ENCODE data around the gene PHLPP2. TPM values are rescaled to one million over a fixed set of nuclear protein-coding genes. Genes with fewer than 3 reads are reported as not detected.

Gene PHLPP2
- total RNA-seq, 4 donors from 2014 or later, result 3.5 to 7.2 (median 5.9) TPM

DNA sequence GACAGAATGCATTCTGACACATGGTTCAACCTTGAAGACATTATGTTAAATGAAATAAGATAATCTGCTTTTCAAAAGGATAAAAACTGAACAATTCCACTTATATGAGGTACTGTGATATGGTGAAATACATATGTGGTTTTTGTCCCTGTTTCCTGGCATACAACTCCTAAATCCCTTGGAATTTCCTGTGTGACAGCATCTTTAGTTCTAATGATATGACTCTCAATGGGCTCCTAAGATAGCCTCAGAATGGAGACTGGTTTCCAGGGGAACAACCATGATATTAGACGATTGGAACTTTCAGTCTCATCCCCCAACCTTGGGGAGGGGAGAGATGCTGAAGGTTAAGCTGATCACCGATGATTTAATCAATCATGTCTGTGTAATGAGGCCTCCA lies 37.7 kb upstream of the PHLPP2 start:
- no peaks in the 10 kb centered on the region for H3K27me3 ChIP-seq
- no peaks in the 10 kb centered on the region for H3K4me1 ChIP-seq
- H3K36me3 ChIP-seq, result peaks cover 71% of the 10 kb centered on the region
- no peaks in the 10 kb centered on the region for H3K9me3 ChIP-seq
- TF ChIP-seq EP300 (IDR thresholded peaks at IDR 0.05) (no peak), POLR2A (IDR thresholded peaks at IDR 0.05) (no peak), POLR2AphosphoS5 (IDR thresholded peaks at IDR 0.05) (no peak)
- TF ChIP-seq, protein P1, sequence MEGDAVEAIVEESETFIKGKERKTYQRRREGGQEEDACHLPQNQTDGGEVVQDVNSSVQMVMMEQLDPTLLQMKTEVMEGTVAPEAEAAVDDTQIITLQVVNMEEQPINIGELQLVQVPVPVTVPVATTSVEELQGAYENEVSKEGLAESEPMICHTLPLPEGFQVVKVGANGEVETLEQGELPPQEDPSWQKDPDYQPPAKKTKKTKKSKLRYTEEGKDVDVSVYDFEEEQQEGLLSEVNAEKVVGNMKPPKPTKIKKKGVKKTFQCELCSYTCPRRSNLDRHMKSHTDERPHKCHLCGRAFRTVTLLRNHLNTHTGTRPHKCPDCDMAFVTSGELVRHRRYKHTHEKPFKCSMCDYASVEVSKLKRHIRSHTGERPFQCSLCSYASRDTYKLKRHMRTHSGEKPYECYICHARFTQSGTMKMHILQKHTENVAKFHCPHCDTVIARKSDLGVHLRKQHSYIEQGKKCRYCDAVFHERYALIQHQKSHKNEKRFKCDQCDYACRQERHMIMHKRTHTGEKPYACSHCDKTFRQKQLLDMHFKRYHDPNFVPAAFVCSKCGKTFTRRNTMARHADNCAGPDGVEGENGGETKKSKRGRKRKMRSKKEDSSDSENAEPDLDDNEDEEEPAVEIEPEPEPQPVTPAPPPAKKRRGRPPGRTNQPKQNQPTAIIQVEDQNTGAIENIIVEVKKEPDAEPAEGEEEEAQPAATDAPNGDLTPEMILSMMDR (IDR thresholded peaks at IDR 0.05), result no peak
- H3K27ac ChIP-seq, result no peak overlapping the region
- no peak overlapping the region for H3K4me3 ChIP-seq
- DNase-seq (ENCODE audit: low spot score in 2 of 2), result no peak
- 84% methylated on average over 2 of the region's 2 CpGs for WGBS

GRCh38 chr16:71761097-71761496 lies 36.6 kb upstream of the PHLPP2 start:
- H3K36me3 ChIP-seq, result peaks cover 81% of the 10 kb centered on the region
- DNase-seq (ENCODE audit: low spot score in 2 of 2), result no peak
- 97% methylated on average over 2 of the region's 2 CpGs for WGBS
- TF ChIP-seq EP300 (IDR thresholded peaks at IDR 0.05) (no peak), POLR2AphosphoS5 (IDR thresholded peaks at IDR 0.05) (no peak), POLR2A (IDR thresholded peaks at IDR 0.05) (no peak)
- TF ChIP-seq, protein P1 (IDR thresholded peaks at IDR 0.05), result no peak
- no peak overlapping the region for H3K27ac ChIP-seq
- no peaks in the 10 kb centered on the region for H3K9me3 ChIP-seq
- H3K4me1 ChIP-seq, result no peaks in the 10 kb centered on the region
- H3K27me3 ChIP-seq, result no peaks in the 10 kb centered on the region
- H3K4me3 ChIP-seq, result no peak overlapping the region

DNA sequence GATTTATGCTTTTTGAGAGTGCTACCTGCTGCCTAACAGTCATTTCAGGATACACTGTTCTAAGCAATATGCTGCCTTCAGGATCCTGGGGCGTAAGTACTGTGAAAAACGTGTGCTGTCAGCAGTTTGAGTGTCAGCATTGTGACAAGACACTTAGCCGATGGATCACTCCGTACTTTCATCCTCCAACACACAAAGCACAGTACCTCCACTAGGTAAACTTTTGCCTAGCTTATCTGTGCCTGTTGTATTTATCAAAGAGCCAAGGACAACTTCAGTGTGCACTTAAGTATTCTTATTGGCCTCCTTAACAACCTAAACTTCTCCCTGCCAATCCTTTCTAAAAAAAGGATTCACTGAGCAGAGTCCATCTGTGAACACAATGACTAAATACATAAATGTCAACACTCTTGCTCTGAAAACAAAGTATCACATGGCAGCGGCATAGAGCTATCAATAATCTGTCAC lies 33.8 kb upstream of the PHLPP2 start:
- 89% methylated on average over 5 of the region's 5 CpGs for WGBS
- no peak overlapping the region for H3K27ac ChIP-seq

GRCh38 chr16:71754652-71755051 lies 30.2 kb upstream of the PHLPP2 start:
- WGBS, result 74% methylated on average over 2 of the region's 2 CpGs
- H3K9me3 ChIP-seq, result no peaks in the 10 kb centered on the region
- no peaks in the 10 kb centered on the region for H3K4me1 ChIP-seq
- TF ChIP-seq POLR2A (IDR thresholded peaks at IDR 0.05) (no peak), EP300 (IDR thresholded peaks at IDR 0.05) (no peak), POLR2AphosphoS5 (IDR thresholded peaks at IDR 0.05) (no peak)
- TF ChIP-seq, protein P1 (IDR thresholded peaks at IDR 0.05), result no peak
- no peak for DNase-seq (ENCODE audit: low spot score in 2 of 2)
- peaks cover 82% of the 10 kb centered on the region for H3K36me3 ChIP-seq
- no peak overlapping the region for H3K27ac ChIP-seq
- no peaks in the 10 kb centered on the region for H3K27me3 ChIP-seq
- no peak overlapping the region for H3K4me3 ChIP-seq

More for the DNA sequence above, 33.8 kb upstream of the PHLPP2 start:
- no peak overlapping the region for H3K4me3 ChIP-seq
- H3K27me3 ChIP-seq, result no peaks in the 10 kb centered on the region
- no peaks in the 10 kb centered on the region for H3K4me1 ChIP-seq
- H3K9me3 ChIP-seq, result no peaks in the 10 kb centered on the region
- peaks cover 94% of the 10 kb centered on the region for H3K36me3 ChIP-seq
- DNase-seq (ENCODE audit: low spot score in 2 of 2), result no peak
- TF ChIP-seq EP300 (IDR thresholded peaks at IDR 0.05) (no peak), POLR2AphosphoS5 (IDR thresholded peaks at IDR 0.05) (no peak), POLR2A (IDR thresholded peaks at IDR 0.05) (no peak)
- TF ChIP-seq, protein P1 (IDR thresholded peaks at IDR 0.05), result no peak

DNA sequence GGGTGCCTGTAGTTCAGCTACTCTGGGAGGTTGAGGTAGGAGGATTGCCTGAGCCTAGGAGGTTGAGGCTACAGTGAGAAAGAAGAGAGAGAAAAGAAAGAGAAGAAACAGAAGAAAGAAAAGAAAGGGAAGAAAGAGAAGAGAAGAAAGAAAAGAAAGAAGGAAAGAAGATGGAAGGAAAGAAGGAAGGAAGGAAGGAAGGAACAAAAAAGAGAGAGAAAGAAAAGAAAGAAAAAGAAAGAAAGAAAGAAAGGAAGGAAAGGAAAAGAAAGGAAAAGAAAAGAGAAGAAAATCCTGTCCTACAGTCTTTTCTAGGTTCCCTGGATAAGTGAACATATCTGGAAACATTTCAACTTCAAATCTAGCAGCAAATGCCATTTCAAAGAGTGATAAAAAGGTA lies 29.6 kb upstream of the PHLPP2 start:
- H3K4me3 ChIP-seq, result no peak overlapping the region
- no peak overlapping the region for H3K27ac ChIP-seq
- DNase-seq (ENCODE audit: low spot score in 2 of 2), result no peak
- H3K4me1 ChIP-seq, result no peaks in the 10 kb centered on the region
- no peak for TF ChIP-seq POLR2AphosphoS5 (IDR thresholded peaks at IDR 0.05)
- TF ChIP-seq POLR2A (IDR thresholded peaks at IDR 0.05), result no peak
- no peak for TF ChIP-seq EP300 (IDR thresholded peaks at IDR 0.05)
- TF ChIP-seq, protein P1 (IDR thresholded peaks at IDR 0.05), result no peak
- no peaks in the 10 kb centered on the region for H3K9me3 ChIP-seq
- H3K36me3 ChIP-seq, result peaks cover 83% of the 10 kb centered on the region
- no peaks in the 10 kb centered on the region for H3K27me3 ChIP-seq
